Activated T-cell treated with anti-CD3 and anti-CD28 coated beads, Interleukin-2, amount 50 U/mL, for 48 hours (primary cell): Measurements from ENCODE around the gene SGCA.

ENCODE experiments used
- DNase-seq, 2 experiments: peaks; one replicate each; pipeline ENCODE4 v3.0.0-alpha.2; 2020

Gene SGCA

DNA sequence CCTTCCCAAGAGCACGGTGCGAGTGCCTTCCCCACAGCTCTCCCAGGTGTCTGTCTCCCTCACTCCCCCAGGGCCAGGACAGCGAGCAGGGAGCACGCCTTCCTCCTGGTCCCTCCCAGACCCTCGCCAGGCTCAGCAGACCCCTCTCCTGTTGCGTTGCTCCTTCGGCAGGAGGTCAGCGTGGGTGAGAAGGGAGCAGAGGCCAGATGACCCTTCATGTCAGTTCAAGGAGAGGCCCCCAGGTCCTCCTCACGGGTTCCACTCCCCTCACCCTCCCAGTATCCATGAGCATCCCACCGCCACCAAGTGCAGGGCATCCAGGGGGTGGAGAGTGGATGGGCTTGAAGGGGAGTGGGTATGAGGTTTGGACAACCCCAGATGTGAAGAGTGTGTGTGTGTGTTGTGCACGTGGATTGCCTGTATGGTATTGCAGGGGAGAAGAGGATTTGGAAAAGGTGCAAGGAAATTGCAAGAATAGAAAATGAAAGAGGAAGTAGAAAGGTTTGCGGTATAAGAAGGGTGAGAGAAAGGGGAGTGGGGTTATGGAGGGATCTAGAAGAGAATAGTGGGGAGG, 17.7 kb downstream of the SGCA start:
- no peak for DNase-seq

DNA sequence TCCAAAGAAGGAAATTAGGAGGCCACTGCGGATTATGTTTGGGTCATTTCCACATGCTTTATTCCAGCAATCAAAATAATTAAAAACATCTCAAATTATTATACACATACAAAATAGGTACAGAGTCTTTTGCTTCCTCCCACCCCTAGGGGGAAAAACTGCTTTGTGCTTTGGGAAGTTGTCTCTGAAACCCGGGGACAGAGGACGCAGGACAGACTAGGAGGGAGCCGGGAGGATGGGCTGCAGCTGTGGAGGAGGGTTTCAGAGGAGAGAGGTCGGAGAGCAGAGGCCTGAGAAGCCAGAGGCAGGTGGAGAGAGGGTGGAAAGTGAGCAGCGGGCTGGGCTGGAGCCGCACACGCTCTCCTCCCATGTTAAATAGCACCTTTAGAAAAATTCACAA, 18.3 kb downstream of the SGCA start:
- no peak for DNase-seq

DNA sequence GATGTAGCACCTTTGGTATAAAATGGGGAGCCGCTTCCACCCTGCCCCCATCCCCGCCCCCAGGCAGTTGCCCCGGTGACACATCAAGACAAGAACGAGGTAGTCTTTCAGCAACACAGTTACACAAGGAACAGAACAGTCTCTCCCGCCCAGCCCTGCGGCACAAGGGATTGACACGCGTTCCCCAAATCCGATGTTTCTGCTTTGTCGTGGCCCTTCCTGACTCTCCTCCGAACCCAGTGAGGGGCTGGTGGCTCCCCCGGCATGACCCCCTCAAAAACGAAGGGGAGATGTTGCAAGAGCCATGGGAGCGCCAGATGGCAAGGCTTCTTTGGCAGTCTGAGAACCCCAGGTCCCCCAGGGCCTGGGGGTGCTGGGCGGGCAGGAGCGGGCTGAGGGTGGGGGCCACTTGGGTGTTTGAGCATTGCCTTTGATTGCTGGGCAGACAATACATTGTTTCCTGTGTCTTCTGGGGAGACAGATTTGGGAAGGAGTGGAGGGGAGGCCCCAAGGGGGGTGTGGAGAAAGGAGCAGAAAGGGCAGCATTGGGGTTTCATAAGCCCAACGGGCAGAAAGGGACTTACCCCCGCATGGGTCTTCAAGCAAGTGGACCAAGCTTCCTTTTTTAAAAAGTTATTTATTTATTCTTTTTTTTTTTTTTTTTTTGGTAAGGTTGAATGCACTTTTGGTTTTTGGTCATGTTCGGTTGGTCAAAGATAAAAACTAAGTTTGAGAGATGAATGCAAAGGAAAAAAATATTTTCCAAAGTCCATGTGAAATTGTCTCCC, 19.0 kb downstream of the SGCA start:
- DNase-seq, result no peak

DNA sequence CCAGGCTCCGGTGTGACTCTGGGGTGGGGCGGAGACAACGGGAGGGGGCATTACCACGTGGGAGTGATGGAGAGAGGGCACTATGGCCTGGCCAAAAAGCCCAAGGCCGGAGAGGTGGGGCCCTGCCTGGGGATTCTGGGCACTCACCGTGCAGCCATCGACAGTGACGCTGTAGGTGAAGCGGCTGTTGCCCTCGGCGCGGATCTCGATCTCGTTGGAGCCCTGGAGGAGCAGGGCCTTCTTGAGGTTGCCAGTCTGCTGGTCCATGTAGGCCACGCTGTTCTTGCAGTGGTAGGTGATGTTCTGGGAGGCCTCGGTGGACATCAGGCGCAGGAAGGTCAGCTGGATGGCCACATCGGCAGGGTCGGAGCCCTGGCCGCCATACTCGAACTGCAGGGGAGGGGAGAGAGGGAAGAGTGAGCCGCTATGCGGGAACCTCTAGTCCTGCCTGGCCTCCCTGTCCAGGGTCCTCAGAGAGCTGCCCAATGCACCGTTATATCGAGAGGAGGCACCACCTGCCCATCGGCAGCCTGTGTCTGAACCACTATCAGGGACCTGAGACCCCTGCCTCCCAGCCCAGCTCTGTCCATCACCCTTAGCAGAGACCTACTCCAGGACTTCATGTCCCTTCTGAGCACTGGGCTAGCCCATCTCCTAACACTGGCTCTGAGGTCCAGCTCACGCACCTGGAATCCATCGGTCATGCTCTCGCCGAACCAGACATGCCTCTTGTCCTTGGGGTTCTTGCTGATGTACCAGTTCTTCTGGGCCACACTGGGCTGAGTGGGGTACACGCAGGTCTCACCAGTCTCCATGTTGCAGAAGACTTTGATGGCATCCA, 20.0 kb downstream of the SGCA start:
- DNase-seq, result no peak

DNA sequence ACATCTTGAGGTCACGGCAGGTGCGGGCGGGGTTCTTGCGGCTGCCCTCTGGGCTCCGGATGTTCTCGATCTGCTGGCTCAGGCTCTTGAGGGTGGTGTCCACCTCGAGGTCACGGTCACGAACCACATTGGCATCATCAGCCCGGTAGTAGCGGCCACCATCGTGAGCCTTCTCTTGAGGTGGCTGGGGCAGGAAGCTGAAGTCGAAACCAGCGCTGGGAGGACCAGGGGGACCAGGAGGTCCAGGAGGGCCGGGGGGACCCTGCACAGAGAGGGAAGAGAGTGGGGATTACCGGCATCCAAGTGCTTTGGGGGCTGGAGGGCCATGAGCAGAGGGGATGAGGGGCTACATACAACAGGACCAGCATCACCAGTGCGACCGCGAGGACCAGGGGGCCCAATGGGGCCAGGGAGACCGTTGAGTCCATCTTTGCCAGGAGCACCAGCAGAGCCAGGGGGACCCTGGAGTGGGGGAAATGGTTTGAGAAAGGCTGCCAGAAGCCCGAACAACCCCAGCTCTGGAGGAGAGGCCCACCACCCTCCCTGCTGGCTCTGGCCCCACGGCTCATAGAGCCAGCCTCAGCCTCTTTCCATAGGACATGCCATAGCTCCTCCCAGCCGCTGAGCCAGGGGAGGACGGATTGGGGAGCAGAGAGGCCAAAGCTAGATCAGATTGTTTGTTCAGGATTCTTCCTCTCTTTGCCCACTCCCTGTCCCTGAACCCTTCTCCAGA, 21.0 kb downstream of the SGCA start:
- DNase-seq, result no peak

DNA sequence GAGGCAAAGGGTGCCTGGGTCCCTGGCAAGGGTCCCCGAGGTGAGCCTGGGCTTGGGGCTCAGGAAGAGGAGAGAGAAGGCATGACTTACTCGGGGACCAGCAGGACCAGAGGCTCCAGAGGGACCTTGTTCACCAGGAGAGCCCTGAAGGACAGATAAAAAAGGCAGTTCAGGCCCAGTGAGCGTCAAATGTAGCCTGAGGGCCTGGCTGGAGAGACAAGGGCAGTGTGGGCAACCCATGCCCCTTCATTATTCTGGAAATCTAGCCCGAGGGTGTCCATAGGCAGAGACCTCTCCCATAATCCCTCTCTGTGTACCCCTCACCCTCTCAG, 21.6 kb downstream of the SGCA start:
- DNase-seq, result no peak

DNA sequence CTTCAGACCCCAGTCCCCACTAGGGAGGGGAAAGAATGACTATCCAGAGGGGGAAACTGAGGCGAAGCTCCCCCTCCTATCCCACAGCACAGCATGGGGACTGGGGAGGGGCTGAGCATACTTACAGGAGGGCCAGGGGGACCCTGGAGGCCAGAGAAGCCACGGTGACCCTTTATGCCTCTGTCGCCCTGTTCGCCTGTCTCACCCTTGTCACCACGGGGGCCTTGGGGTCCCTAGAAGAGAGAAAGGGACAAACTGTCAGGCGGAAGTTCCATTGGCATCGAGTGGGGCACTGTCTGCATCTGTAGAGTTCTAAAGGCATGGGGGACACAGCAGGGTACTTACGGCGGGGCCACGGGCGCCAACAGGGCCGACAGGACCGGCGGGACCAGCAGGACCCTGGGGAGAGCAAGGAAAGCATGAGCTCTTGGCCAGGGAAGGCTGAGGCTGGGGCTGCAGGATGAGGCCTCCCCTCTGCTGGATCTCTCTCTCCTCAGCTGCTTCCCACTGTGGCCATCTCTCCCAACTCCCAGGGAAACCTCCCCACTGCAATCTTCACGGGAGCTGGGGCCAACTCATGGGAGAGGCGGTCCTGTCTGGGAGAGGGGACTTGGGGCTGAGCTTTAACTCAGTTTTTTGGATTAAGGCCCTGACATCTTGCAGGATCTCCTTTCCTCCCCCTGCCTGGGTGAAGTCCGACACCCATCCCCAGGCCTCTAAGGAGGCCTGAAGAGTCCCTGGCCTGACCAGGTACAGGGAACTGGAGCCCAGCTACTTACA, 22.1 kb downstream of the SGCA start:
- no peak for DNase-seq

DNA sequence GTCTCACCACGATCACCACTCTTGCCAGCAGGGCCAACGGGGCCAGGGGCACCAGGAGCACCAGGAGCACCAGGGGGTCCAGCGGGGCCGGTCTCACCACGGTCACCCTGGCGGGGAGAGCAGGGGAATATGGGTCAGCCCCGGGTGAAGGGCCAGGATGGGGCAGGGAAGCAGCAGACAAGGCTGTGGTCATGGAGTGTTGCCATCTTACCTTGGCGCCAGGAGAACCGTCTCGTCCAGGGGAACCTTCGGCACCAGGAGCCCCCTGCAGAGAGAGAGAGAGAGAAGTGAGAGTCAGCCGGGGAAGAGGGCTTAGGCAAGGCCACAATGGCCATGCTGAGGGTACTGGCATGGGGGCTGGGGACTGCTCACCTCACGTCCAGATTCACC, 22.7 kb downstream of the SGCA start:
- DNase-seq, result no peak

DNA sequence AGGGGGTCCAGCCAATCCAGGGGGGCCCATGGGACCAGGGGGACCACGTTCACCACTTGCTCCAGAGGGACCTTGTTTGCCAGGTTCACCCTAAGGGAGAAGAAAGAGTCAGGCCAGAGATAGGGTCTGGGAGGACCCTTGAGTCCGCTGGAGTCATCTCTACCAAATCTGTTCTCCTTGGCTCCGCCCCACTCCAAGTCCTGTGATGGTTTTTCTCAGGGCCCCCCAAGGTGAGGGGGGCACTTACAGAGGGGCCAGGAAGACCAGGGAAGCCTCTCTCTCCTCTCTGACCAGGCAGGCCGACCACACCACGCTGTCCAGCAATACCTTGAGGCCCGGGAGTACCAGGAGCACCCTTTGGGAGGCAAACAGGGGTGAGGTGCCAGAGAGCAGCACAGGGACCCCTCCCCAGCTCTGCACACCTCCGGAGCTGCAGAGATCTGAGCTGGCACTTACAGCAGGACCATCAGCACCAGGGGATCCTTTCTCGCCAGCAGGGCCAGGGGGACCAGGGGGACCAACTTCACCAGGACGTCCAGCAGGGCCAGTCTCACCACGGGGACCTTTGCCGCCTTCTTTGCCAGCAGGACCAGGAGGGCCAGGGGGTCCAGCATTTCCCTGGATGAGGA, 23.2 kb downstream of the SGCA start:
- DNase-seq, result no peak

DNA sequence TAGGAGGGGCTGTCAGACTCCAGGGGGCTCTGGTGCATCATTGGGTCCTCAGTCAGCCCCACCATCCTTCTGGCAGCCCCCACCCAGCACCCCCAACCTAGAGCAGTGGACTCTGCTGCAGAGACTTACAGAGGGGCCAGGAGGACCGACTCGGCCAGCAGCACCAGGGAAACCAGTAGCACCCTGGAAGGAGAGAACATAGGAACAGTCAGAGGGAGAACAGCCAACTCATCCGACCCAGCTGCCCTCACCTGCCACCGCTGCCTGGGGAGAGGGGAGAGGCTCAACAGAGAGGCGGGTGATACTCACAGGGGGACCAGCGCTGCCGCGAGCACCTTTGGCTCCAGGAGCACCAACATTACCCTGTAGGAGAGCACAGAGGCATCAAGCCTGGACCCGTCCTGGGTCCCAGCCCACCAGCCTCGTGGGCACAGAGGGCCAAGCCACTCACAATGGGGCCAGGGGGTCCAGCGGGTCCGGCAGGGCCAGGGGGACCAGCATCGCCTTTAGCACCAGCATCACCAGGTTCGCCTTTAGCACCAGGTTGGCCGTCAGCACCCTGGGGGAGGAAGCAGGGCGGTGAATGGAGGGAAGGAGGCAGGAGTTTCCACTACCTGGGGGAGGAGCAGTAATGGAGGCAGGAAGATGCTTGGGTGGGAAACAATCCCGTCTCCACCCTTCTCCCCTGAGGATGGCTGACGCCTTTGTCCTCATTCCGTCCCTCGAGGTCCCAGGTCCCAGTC, 23.9 kb downstream of the SGCA start:
- no peak for DNase-seq

DNA sequence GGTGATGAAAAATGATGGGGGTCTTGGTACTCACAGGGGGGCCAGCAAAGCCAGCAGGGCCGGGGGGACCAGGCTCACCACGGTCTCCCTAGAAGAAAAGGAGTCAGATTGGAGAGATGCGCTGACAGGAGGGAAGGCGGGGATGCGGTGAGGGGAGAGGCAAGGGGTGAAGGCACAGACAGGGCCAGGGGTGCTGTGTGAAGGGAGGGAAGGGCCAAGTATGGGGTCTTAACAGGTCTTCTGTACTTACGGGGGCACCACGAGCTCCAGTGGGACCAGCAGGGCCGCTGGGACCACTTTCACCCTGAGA, 24.4 kb downstream of the SGCA start:
- no peak for DNase-seq

DNA sequence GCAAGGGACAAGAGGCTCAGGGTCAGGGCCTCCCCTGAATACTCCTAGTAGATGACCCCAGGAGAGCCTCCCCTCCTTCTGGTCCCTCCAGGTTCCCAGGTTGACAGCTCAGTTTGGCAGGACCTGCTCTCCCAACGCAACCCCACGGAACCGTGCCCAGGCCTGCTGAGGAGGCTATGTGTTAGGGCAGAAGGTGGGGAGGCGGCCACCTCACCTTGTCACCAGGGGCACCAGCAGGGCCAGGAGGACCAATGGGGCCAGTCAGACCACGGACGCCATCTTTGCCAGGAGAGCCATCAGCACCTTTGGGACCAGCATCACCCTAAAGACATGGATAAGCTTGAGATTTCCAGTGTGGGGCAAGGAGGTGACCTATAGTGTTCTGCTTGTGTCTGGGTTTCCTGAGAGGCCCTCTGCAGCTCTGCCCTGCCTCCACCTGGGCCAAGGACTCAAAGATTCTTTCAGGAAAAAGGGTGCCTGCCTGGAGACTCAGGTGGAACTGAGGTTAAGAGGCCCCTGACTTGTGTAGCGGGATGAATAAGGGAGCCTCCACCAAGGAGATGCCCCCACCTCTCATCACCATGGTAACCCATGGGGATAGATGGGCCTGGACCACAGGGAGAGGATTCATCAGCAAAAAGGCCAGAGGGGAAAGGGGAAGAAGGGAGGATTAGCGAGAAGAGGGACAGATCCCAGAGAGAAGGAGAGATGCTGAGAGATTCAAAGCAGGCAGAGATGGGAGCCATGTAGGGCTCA, 25.0 kb downstream of the SGCA start:
- DNase-seq, result no peak

DNA sequence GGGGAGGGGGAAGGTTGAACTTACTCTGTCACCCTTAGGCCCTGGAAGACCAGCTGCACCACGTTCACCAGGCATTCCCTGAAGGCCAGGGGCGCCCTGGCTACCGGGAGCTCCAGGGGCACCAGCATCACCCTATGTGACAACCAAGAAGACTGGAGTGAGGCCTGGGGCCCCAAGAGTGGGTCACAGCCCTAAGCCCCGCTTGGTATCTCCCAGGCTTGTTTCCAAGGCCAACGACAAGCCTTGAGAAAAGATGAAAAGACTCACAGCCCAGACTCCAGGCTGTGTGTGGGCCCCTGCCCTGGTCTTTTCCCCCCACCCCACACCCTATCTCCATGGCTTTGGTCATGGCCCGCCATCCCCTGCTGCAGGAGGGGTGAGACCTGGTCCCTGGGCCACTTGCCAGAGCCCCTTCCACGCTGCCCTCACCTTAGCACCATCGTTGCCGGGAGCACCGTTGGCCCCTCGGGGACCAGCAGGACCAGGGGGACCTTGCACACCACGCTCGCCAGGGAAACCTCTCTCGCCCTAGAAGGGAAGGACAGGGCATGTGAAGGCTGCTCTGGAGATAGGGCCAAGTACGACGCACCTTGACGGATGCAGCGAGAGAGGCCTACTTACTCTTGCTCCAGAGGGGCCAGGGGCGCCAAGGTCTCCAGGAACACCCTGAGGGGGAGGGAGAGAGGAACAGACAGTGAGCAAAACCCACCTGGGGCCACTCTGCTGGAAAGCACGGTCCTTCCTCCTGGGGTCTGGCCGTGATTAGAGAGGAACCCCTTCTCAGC, 25.7 kb downstream of the SGCA start:
- no peak for DNase-seq

DNA sequence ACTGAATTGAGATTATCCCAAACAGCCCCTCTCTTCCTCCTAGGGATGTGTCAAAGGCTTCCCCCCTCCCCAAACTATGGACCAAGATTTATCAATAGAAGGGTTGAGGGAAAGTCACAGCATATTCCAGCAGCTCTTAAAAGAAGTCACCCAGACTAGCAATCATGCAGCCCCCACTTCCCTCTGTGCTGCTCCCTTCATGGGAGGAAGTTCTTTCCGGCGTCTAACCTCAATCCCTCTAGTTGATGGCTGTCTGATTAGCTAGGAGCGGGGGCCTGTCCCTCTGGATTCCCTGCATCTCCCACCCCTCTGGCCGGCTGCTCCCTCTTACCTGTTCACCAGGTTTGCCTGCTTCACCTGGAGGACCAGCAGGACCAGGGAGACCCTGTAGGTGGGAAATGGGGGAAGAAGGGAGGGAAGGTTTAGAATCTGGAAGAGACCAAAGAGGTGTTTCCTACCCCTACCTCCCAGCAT, 26.4 kb downstream of the SGCA start:
- no peak for DNase-seq

DNA sequence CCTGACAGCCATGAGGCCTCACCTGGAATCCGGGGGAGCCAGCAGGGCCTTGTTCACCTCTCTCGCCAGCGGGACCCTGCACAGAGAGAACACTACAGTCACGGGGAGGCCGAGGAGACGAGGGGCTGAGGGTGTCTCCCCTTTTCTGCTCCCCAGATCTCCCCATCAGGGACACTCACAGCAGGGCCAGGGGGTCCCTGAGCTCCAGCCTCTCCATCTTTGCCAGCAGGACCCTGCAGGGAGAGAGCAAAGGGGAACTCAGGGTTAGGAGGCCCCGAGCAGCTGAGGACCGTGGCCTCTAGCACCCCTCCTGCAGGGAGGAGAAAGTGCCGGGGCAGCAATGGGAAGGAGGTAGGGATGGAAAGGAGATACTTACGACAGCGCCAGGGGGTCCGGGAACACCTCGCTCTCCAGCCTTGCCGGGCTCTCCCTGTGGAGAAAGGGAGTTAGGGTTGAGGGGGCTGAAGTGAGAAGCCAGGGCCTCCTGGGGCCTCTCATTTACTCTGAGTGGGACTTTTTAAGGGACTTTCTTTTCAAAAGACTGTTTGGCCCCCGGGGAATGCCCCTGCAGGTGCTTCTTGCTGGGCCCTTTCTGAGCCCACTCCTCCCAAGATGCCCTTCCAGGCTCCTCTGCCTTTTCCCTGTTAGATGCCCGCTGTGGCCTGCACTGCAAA, 26.9 kb downstream of the SGCA start:
- DNase-seq, result no peak

DNA sequence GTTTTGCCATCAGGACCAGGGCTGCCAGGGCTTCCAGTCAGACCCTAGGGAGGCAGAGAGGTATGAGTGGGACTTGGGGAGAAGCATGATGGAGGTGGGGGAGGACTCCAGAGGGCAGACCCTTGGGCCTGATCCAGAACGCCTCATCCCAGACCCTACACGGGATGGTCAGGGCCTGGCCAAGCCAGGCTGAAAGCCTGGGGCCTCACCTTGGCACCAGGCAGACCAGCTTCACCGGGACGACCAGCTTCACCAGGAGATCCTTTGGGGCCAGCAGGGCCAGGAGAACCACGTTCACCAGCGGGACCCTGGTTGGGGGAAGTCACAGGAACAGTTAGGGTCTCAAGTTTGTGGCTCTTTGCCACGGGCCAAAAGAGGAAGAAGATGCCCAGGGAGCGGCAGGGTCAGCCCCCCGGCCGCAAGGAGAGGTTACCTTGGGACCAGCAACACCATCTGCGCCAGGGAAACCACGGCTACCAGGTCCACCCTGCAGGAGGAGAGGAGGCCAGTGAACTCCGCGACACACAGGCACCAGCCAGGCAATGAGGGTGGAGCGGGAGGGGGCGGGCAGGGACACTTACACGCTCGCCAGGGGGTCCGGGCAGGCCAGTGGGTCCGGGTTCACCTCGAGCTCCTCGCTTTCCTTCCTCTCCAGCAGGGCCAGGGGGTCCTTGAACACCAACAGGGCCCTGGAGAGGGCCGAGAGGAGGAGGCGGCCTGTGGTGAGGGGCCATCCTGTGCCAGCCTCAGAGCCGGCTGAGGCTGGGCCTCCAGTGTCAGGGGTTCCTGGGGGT, 28.5 kb downstream of the SGCA start:
- no peak for DNase-seq

DNA sequence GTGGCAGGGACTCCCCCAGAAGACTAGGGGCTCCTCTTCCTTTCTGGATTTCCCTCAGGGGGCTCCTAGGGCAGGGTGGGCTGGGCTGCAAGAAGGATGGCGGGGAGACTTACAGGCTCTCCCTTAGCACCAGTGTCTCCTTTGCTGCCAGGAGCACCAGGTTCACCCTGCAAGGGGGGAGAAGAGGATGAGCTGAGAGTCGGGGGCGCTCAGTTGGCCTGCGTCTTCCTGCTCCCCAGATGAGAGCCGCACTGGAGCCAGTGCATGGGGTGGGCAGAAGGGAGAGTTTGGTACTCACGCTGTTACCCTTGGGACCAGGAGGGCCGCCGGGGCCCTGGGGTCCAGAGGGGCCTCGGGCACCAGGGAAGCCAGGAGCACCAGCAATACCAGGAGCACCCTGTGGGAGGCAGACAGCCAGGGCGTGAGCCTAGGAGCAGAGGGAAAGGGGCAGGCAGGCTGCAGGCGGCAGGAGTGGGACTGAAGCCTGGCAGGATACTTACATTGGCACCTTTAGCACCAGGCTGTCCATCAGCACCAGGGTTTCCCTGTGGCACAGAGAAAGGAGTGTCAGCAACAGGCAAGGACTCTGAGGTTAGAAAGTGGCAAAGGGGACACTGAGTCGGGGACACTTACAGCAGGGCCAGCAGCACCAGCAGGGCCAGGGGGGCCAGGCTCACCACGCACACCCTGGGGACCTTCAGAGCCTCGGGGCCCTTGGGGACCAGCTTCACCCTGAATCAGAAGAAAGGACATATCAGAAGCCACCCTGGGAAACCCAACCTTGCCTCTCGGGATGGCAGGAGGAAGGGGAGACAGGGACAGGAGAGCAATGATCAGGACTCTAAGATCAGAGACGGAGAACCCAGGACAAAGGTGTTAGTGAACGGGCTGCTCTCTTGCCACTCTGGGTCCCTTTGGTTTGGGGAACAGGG, 29.4 kb downstream of the SGCA start:
- no peak for DNase-seq
